HepG2 (cell line): ENCODE data around the gene PPP2R5C. TPM values are rescaled to one million over a fixed set of nuclear protein-coding genes. Genes with fewer than 3 reads are reported as not detected.

ENCODE experiments used
- CBFB ChIP-seq: sonication (generic); formaldehyde crosslinking; IDR thresholded peaks from 2 replicates; pipeline ENCODE4 v1.4.0; 2020; ENCODE audit warnings: missing genetic modification reagents
- DDIT3 ChIP-seq: sonication (generic); formaldehyde crosslinking; IDR thresholded peaks from 2 replicates; pipeline ENCODE4 v1.4.0; 2020; ENCODE audit warnings: mild to moderate bottlenecking, missing genetic modification reagents
- FOSL2 ChIP-seq: sonication (generic); formaldehyde crosslinking; IDR thresholded peaks from 2 replicates; pipeline ENCODE4 v1.4.0; 2020; ENCODE audit warnings: missing genetic modification reagents
- HDAC6 ChIP-seq: fragments of 200-600 bp; sonication (generic); IDR thresholded peaks from 2 replicates; pipeline ENCODE4 v1.7.0; 2017; ENCODE audit warnings: mild to moderate bottlenecking, antibody characterized with exemption, low read length, low read depth
- HHEX ChIP-seq: IDR thresholded peaks from 2 replicates; pipeline ENCODE4 v1.6.1; 2016; ENCODE audit warnings: control low read depth
- HMG20A ChIP-seq: IDR thresholded peaks from 2 replicates; pipeline ENCODE4 v1.6.1; 2016; ENCODE audit warnings: borderline replicate concordance
- HNRNPL ChIP-seq: fragments of 200-400 bp; formaldehyde crosslinking; IDR thresholded peaks from 2 replicates; pipeline ENCODE4 v1.6.1; 2017; ENCODE audit warnings: mild to moderate bottlenecking, low read depth, low read length
- MLX ChIP-seq: IDR thresholded peaks from 2 replicates; pipeline ENCODE4 v1.6.1; 2016
- MXD3 ChIP-seq: IDR thresholded peaks from 2 replicates; pipeline ENCODE4 v1.6.1; 2016; ENCODE audit warnings: mild to moderate bottlenecking, missing biosample characterization, missing genetic modification reagents
- NFKB2 ChIP-seq: sonication (generic); formaldehyde crosslinking; IDR thresholded peaks from 2 replicates; pipeline ENCODE4 v1.4.0; 2020; ENCODE audit warnings: missing genetic modification reagents, borderline replicate concordance
- PHF20 ChIP-seq: sonication (generic); formaldehyde crosslinking; IDR thresholded peaks from 2 replicates; pipeline ENCODE4 v1.5.0; 2020; ENCODE audit warnings: mild to moderate bottlenecking, missing genetic modification reagents
- PHF8 ChIP-seq: sonication (generic); formaldehyde crosslinking; IDR thresholded peaks from 2 replicates; pipeline ENCODE4 v1.5.0; 2020; ENCODE audit warnings: missing genetic modification reagents
- REL ChIP-seq: sonication (generic); formaldehyde crosslinking; conservative IDR thresholded peaks from 2 replicates; pipeline ENCODE4 v1.8.0; 2022; ENCODE audit warnings: mild to moderate bottlenecking, missing genetic modification reagents, moderate library complexity
- SP140L ChIP-seq: sonication (generic); formaldehyde crosslinking; IDR thresholded peaks from 2 replicates; pipeline ENCODE4 v1.4.0; 2020; ENCODE audit warnings: missing genetic modification reagents, borderline replicate concordance
- SRF ChIP-seq: IDR thresholded peaks from 2 replicates; pipeline ENCODE4 v1.6.1; 2011; ENCODE audit warnings: mild to moderate bottlenecking, low read depth, low read length, moderate library complexity
- TIGD3 ChIP-seq: sonication (generic); formaldehyde crosslinking; IDR thresholded peaks from 2 replicates; pipeline ENCODE4 v1.5.1; 2020; ENCODE audit warnings: mild to moderate bottlenecking, missing genetic modification reagents, borderline replicate concordance
- ZBTB1 ChIP-seq: sonication (generic); formaldehyde crosslinking; IDR thresholded peaks from 2 replicates; pipeline ENCODE4 v1.4.0; 2020; ENCODE audit warnings: missing genetic modification reagents, borderline replicate concordance
- ZEB1 ChIP-seq: IDR thresholded peaks from 2 replicates; pipeline ENCODE4 v1.6.1; 2012; ENCODE audit warnings: mild to moderate bottlenecking, low read depth, inconsistent platforms; ENCODE audit not compliant: insufficient replicate concordance
- ZFP1 ChIP-seq: IDR thresholded peaks from 2 replicates; pipeline ENCODE4 v1.6.1; 2016
- ZNF17 ChIP-seq: sonication (generic); formaldehyde crosslinking; IDR thresholded peaks from 2 replicates; pipeline ENCODE4 v1.5.0; 2020; ENCODE audit warnings: mild to moderate bottlenecking, missing genetic modification reagents
- ZNF205 ChIP-seq: IDR thresholded peaks from 2 replicates; pipeline ENCODE4 v1.6.1; 2018; ENCODE audit warnings: missing biosample characterization, missing genetic modification reagents
- ZNF414 ChIP-seq: sonication (generic); formaldehyde crosslinking; IDR thresholded peaks from 2 replicates; pipeline ENCODE4 v1.5.0; 2020; ENCODE audit warnings: missing genetic modification reagents
- ZNF432 ChIP-seq: sonication (generic); formaldehyde crosslinking; IDR thresholded peaks from 2 replicates; pipeline ENCODE4 v1.5.0; 2020; ENCODE audit warnings: missing genetic modification reagents, mild to moderate bottlenecking, borderline replicate concordance
- ZNF558 ChIP-seq: sonication (generic); formaldehyde crosslinking; IDR thresholded peaks from 2 replicates; pipeline ENCODE4 v1.9.0; 2022; ENCODE audit warnings: mild to moderate bottlenecking, missing genetic modification reagents, borderline replicate concordance
- ZNF704 ChIP-seq: sonication (generic); formaldehyde crosslinking; IDR thresholded peaks from 2 replicates; pipeline ENCODE4 v1.8.1; 2023; ENCODE audit warnings: mild to moderate bottlenecking, inconsistent platforms, moderate library complexity, missing genetic modification reagents, borderline replicate concordance
- ZNF720 ChIP-seq: sonication (generic); formaldehyde crosslinking; IDR thresholded peaks from 2 replicates; pipeline ENCODE4 v1.4.0; 2020; ENCODE audit warnings: missing genetic modification reagents
- ZNF724P ChIP-seq: sonication (generic); formaldehyde crosslinking; IDR thresholded peaks from 2 replicates; pipeline ENCODE4 v1.8.0; 2022; ENCODE audit warnings: missing genetic modification reagents, borderline replicate concordance
- polyA plus RNA-seq, 8 experiments: library from polyadenylated mRNA; depleted of rRNA in 3 of 8; stranded (reverse) in 7 of 8; unstranded in 1 of 8; fragments of >200 nt; fragmentation: Illumina TruSeq in 4 of 8; extraction: Trizol in 4 of 8; gene quantifications; 2 replicates each; pipeline versions ENCODE4 v1.2.1 to v1.2.3, GENCODE V29; 2011 to 2016; ENCODE audit warnings: low read depth in 4 of 8, missing spikeins in 1 of 8, mixed read lengths in 1 of 8; ENCODE audit not compliant: insufficient read depth in 1 of 8
- total RNA-seq, 5 experiments: library from RNA; depleted of rRNA; stranded (reverse); fragments of >200 nt; fragmentation: Illumina TruSeq; extraction: Trizol; gene quantifications; 2 replicates each; pipeline ENCODE4 v1.2.3, GENCODE V29; 2016; ENCODE audit warnings: low read depth in 1 of 5

PPP2R5C gene
- total and polyA plus RNA-seq, 2 of the 13 experiments (the other 11 are each of a cell fraction or from before 2014, with no cell fraction given), result 74.3 to 78.5 TPM

GRCh38 chr14:101731187-101732080 is 30.1 kb upstream of the PPP2R5C start (continued):
- TF ChIP-seq ZNF704 (CRISPR knock-in tag) (no peak), ZNF558 (CRISPR knock-in tag) (no peak), FOSL2 (CRISPR knock-in tag) (peak; percentile 97), HMG20A (CRISPR knock-in tag) (0 out of 2 replicates have a peak, but pooled peaks have one; percentile 30), MLX (CRISPR knock-in tag) (peak; percentile 71; the same call in 1 of the 2 replicates), ZNF432 (no peak), PHF20 (CRISPR knock-in tag) (peak; percentile 67), HNRNPL (no peak), ZNF414 (CRISPR knock-in tag) (no peak), REL (CRISPR knock-in tag) (no peak), ZEB1 (peak; percentile 95), PHF8 (CRISPR knock-in tag) (no peak), ZNF720 (CRISPR knock-in tag) (no peak), ZNF724P (CRISPR knock-in tag) (no peak), ZBTB1 (no peak), NFKB2 (CRISPR knock-in tag) (0 out of 2 replicates have a peak, but pooled peaks have one; percentile 56), SRF (no peak), SP140L (no peak), ZFP1 (CRISPR knock-in tag) (peak; percentile 5; the same call in 1 of the 2 replicates), ZNF17 (no peak), MXD3 (CRISPR knock-in tag) (0 out of 2 replicates have a peak, but pooled peaks have one; percentile 34), ZNF205 (CRISPR knock-in tag) (no peak), HHEX (peak; percentile 34; the same call in 1 of the 2 replicates), TIGD3 (CRISPR knock-in tag) (no peak), HDAC6 (no peak), DDIT3 (CRISPR knock-in tag) (no peak), CBFB (CRISPR knock-in tag) (no peak)
